Panc1 (cell line): ENCODE measurements around the gene ALG2.

ENCODE experiments used
- POLR2AphosphoS5 ChIP-seq: IDR thresholded peaks from 2 replicates; pipeline ENCODE4 v1.6.1; 2012; ENCODE audit warnings: mild to moderate bottlenecking, low read depth, low read length, moderate library complexity
- SIN3A ChIP-seq: IDR thresholded peaks from 2 replicates; pipeline ENCODE4 v1.6.1; 2012; ENCODE audit warnings: low read depth, mild to moderate bottlenecking, low read length, moderate library complexity, borderline replicate concordance; ENCODE audit not compliant: insufficient read depth
- TCF7L2 ChIP-seq: IDR thresholded peaks from 2 replicates; pipeline ENCODE4 v1.6.1; 2011; ENCODE audit warnings: mild to moderate bottlenecking, low read depth, low read length, inconsistent platforms
- TF ChIP-seq, protein P1 (sequence below): fragments of 450-650 bp; IDR thresholded peaks from 2 replicates; pipeline ENCODE4 v1.5.1; 2017; ENCODE audit warnings: mild to moderate bottlenecking

DNA sequence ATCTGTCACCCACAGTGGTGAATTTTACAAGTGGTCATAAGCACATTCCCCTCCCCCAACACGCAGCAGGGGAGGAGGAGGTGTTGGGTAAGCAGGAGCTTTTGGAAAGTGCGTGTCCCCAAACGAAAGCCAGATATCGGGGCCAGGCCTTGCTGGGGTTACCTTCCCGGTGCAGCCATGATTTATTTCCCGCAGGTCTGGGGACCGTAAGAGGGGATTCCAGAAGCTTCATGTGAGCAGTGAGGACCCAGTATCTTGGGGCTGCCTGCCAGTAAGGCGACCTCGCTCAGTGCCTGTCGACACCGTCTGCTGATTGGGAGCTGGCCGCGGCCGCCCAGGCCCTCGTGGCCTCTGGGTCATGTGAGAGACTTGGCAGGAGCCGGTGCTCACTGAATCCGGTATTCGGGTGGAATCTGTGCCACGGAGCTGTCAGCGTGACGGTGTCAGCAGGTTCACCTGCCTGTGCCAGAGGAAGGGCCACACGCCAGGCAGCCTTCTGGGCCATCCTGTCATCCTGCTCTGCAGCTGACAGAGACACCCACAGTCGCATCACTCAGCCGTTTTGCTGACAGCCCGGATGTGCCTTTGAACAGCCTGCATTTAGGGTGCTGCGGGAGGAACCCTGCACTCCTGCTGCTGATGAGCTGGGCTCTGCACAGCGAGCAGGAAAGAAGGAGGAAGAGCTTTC lies 37.6 kb upstream of the ALG2 start:
- TF ChIP-seq, protein P1, sequence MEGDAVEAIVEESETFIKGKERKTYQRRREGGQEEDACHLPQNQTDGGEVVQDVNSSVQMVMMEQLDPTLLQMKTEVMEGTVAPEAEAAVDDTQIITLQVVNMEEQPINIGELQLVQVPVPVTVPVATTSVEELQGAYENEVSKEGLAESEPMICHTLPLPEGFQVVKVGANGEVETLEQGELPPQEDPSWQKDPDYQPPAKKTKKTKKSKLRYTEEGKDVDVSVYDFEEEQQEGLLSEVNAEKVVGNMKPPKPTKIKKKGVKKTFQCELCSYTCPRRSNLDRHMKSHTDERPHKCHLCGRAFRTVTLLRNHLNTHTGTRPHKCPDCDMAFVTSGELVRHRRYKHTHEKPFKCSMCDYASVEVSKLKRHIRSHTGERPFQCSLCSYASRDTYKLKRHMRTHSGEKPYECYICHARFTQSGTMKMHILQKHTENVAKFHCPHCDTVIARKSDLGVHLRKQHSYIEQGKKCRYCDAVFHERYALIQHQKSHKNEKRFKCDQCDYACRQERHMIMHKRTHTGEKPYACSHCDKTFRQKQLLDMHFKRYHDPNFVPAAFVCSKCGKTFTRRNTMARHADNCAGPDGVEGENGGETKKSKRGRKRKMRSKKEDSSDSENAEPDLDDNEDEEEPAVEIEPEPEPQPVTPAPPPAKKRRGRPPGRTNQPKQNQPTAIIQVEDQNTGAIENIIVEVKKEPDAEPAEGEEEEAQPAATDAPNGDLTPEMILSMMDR: no peak
- no peak for TF ChIP-seq POLR2AphosphoS5
- TF ChIP-seq SIN3A: no peak
- TF ChIP-seq TCF7L2: no peak
